HG02623 (cell line): ENCODE results near the gene TSHZ2.
A peak's percentile ranks its signal among the peaks of the same experiment; 100 is the strongest.

Source experiments
- ATAC-seq: cut with Tn5 transposase; IDR thresholded peaks from one replicate; pipeline ENCODE4 v1.9.1; 2021; ENCODE audit warnings: moderate library complexity; ENCODE audit not compliant: unreplicated experiment

The TSHZ2 gene

DNA sequence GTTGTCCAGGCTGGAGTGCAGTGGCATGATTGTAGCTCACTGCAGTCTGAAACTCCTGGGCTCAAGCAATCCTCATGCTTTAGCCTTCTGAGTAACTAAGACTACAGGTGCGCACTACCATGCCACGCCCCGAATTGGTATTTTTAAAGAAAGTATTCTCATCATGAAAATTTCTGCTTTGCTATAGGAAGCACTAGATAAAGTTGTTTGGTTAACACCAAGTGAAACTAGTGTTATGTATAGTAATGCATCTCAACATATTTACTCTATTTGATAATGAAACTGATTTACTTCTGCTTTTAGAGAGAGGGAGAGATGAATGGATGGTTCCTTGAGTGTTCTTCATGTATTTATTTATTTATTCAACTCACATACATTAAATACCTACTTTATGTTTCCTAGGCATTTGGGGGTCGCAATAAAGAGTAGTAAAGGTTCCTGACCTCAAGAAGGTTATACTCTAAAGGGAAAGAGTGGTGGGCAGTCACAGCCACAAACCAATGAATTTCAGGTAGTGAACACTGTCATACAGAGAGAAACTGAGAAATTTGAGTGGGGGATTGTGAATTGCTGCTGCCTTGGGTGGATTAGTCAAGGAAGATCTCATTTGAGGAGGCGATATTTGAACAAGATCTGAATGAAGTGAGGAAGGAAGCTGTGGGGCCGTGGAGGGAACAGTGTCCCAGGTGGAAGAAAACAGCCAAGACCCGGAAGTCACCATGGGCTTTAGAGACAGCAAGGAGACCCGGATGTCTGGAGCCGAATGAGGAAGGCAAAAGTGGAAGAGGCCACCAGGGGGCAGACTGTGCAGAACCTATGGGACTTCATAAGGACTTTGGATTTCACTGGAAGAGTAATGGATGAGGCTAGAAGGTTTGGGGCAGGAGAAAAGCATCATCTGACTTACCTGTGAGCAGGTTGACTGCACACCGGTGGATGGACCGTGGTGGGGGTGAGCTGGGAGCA lies 185.6 kb downstream of the TSHZ2 start:
- ATAC-seq, result peak; percentile 75

DNA sequence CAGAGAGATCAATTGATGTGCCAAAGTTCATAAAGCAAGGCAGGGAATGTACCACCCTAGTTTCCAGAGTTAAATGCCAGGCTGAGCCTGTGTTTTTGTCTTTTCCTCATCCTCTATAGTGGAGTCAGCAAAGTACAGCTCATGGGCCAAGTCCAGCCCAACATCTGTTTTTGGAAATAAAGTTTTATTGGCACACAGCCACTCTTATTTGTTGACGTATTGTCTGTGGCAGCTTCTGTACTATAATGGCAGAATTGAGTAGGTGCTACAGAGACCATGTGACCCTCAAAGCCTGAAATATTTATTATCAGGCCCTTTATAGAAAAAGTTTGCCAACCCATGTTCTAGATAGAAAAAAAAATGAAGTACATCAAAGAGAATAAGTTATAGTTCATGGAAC lies 187.0 kb downstream of the TSHZ2 start:
- no peak for ATAC-seq

DNA sequence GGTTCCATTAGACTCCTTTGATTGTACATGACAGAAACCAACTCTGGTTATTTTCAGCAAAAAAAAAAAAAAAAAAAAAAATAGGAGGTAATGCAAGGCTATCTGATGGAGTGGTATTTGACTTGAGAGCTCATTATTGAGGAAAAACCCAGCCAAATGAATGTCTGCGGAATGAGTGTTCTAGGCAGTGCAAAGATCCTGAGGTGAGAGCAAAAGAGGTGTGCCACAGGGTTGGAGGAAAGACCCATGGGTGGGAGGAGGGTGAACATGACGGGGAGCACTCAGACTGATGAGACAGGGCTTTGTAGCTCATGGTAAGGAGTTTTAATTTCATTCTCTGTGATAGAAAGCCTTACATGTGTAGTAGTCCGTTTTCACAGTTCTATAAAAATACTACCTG lies 188.9 kb downstream of the TSHZ2 start:
- ATAC-seq, result no peak

DNA sequence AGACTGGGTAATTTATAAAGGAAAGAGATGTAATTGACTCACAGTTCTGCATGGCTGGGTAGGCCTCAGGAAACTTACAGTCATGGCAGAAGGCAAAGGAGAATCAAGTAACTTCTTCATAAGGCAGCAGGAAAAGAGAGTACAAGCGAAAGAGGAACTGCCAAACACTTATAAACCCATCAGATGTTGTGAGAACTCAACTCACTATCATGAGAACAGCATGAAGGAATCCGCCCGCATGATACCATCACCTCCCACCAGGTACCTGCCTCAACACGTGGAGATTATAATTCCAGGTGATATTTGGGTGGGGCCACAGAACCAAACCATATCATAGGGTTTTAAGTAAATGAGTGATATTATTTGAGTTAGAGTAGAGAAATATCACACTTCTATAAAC lies 189.3 kb downstream of the TSHZ2 start:
- ATAC-seq, result no peak

DNA sequence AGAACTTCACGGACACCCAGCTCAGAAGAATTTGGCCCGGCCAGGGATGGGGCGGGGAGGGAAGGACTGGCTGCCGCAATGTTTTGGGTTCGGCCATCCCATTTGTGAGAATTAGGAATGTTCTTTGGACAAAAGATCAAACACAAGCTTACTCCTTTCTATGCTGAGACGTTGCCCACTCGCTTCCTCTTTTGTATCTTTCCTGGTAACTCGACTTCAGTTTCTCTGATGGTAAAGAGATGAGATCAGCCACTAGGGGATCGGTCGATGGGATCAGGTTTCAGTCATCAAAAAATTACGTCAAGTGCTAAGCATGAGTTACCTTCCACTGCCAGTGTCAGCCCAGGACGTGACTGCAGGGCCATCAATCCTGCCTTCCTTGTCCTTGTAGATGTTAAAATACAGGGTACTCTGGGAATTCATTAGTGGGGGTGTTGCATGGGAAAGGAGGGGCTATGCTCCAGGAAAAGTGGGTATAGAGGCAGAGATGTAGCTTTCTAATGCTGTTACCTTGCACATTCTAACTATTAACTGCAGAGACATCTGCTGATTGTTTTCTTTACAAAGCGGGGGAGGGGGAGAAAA lies 190.2 kb downstream of the TSHZ2 start:
- ATAC-seq, result no peak

DNA sequence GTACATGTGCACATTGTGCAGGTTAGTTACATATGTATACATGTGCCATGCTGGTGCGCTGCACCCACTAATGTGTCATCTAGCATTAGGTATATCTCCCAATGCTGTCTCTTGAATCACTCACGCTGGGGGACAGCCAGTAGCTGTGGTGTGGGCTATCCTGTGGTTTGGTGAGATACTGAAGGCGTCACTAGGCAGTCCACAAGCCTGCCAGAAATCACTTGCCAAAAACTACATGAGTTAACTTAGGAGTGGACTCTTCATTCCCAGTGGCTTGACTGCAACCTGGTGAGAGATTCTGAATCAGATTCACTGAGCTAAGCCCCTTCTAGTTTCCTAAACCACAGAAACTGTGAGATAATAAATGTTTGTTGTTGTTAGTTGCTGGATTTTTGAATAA lies 191.3 kb downstream of the TSHZ2 start:
- no peak for ATAC-seq

DNA sequence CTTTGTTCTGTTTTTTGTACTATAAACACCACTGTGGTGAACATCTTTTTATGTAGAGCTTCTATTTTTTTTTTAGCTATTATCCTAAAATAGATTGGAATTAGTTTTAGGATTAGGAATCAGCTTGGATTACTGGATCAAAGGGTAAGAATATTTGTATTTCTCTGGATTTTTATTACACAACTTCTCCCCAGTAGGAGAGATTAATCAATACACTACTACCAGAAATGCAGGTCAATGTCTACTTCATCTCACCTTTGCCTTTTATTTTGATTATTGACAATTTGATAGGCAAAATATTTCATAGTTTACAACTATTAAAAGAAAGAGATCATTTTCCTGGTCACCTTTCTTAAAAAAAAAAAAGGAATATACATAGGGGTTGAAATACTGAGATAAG lies 191.9 kb downstream of the TSHZ2 start:
- no peak for ATAC-seq

DNA sequence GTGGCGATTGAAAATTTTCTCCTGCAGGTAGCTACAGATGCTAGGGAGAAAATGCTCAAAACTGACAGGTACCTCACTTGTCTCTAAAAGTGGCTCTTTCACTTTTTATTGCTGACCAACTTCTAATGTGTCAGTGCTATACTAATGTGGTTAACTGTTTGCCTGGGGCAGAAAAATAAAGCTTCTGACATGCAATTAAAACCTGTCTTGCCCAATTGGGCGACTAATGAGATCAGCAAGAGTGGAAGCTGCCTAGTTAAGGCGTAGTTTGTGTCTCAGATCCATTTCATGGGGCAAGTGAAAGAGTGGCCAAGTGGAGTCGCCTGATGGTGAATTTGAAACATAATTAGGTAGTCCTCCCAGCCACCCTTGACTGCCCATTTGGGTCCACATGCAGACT lies 193.3 kb downstream of the TSHZ2 start:
- no peak for ATAC-seq

DNA sequence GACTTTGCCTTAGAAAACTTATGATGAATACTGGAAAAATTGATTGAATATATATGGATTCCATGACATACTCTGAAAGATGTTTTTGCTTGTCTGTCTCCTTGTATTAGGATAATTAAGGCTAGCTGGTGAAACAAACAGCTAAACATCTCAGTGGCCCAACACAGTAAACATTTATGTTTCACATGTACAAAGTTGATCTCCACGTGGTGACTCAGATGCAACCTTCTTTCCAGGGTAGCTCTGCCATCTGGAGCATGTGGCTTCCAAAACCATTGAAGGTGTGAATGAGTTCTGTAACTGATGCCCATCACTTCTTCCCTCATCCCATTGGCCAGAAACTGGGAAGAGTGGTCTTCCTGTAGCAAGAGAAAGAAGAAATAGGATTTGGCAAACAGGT lies 196.3 kb downstream of the TSHZ2 start:
- no peak for ATAC-seq

DNA sequence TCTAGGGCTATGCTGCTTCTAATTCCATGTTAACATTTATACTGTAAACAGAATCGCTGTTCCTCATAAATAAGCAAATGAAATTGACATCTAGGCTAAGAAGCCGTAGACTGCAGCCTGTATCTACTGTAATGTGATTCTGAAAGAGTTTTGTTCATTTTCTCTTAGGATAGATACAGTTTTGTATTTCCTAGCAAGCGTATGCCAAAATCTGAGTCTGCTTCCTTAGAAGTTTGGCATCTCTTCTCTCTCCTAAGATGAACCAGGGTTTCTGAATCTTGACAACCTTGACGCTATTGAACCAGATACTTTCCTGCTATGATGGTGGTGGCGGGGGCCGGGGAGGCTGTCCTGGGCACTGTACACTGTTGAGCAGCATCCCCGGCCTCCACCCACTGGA lies 198.0 kb downstream of the TSHZ2 start:
- no peak for ATAC-seq

DNA sequence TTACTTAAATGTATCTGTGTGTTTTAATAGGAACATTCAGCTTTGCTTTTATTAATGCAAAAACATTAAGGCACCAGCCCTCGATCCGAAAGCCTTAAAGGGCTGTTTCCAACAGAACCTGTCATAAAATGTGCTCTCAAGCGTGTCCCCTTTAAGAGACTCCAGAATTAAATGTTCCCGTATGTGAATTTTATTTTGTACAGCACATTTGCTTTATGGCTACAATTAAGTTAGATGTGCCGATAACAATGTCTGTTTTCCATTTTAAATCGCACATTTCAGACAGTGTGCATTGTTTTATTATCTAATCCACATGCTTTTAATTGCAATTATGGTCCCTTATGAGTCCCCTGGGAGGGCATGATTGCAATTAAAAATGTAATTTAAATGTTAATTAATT lies 198.9 kb downstream of the TSHZ2 start:
- ATAC-seq, result no peak

DNA sequence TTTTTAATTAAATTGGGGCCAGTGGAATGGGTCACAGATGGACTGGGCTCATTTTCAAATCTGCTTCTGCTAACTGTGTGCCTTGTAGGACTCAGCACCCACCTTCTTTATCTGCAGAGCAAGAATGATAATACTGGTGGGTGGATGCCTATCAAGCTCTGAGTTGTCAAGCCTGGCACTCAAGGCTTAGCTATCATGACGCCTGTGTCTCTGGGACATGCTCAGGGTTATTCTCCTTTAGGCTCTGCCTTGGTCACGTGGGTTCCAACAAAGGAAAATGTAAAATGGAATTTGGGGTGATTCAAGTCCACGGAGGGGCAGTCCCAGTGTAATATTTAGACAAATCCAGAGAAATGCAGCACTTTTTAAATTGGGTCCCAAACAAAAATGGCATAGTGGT lies 202.3 kb downstream of the TSHZ2 start:
- no peak for ATAC-seq

DNA sequence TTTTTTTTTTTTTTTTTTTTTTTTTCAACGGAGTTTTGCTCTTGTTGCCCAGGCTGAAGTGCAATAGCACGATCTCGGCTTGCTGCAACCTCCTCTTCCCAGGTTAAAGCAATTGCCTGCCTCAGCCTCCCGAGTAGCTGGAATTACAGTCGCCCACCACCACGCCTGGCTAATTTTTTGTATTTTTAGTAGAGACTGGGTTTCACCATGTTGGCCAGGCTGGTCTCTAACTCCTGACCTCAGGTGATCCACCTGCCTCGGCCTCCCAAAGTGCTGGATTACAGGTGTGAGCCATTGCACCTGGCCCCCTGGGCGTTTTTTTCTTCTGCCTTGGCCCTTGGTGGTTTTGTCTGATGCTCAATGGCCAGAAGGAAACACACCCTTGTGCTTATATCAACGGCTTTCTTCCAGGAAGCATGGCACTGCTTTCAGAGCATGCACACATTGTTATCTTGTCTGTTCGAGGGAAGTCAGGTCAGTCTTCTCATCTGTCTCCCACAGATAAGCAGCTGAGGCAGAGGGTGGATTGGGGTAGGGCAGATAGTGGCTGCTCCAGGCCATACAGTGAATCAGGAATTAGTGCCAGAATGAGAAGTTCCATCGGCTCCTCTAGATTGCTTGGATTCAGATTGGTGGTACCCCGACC lies 203.1 kb downstream of the TSHZ2 start:
- no peak for ATAC-seq

DNA sequence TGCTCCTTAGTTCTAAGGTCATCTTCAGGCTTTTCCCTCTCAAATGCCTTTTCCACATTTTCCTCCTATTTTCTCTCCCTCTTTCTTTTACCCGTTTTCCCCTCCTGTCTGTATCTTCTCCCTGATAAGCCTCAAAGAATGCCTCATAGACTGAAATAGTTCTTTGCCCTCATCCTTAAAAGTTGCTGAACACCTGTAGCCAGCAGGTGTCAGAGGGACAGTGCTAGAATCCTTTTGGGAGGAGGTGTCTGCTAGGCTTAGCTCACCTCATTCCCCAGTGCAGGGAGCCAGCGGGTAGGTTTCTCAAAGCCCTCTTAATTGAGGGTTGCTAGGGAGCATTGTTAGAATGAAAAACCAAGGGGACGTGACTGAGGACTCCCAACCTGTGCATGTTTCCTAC lies 204.0 kb downstream of the TSHZ2 start:
- ATAC-seq, result no peak

DNA sequence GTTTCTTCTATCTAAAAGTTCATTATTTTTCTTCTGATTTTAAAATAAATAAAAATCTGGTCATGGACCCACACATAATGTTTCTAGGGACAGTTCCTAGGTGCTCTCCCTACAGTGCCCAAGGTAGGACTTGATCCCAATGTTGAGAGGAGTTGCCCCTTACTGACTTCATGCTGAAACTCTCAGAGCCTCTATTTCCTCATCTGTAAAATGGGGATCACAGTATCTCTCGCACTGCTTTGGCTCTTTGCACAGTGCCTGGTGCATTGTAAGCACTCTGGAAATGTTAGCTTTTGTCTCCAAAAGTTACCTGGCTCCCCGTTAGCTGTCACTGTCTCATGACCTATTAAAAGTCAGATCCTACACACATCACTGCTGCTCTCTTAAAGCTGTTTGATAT lies 205.5 kb downstream of the TSHZ2 start:
- ATAC-seq, result no peak

DNA sequence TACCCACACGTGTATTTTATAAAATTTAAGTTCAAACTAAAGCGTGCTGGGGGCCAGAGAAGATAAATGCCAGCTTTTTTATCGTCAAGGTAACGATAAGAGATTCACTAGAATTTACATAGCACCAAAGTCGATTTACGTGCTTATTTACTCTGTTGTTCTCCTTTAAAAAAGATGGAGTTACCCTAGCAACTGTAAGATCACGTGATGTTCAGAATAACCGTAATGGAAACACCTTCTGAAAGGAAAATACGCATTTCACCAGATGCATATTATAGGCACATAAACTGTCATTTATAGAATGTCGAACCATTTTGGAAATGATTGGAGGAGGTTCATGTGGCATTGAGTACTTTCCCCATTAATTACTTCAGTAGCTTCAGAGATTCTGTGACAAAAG lies 207.6 kb downstream of the TSHZ2 start:
- ATAC-seq, result no peak

DNA sequence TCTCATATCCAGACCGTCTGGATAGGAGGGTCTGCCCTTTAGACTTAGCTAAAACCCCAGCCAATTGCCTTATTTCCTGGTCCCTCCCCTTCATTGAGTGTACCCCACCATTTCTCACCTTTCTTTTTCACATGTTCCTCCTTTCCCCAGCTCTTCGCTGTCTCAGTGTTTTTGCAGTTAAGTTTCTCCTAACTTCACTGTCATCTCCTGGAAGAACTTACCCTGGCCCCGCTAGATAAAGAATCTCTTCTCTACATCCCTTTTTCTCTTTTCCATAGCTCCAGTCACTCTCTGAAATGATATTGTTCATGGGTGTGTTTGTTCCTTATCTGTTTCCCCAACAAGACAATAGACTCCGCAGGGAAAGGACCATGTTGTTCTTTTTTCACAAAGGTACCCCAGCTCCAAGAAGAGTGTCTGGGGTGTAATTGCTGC lies 208.8 kb downstream of the TSHZ2 start:
- ATAC-seq, result no peak

DNA sequence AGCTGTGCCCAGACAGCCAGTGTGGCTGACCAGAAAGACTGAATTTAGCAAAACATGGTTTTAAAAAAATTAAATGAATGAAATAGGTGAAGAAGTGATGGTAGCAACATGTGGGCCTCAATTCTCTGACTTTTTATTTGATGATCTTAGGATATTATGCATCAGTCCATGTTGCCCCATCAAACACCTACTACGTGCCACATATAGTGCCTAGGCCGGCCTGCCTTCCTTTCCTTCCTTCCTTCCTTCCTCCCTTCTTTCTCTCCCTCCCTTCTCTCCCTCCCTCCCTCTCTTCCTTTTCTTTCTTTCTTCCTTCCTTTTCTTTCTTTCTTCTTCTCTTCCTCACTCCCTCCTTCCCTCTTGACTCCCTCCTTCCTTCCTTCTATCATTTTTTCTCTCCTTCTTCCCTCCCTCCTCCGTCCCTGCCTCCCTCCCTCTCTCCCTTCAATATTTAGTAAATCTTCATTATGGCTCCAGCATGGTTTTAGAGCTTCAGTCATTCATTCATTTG lies 209.8 kb downstream of the TSHZ2 start:
- ATAC-seq, result no peak

DNA sequence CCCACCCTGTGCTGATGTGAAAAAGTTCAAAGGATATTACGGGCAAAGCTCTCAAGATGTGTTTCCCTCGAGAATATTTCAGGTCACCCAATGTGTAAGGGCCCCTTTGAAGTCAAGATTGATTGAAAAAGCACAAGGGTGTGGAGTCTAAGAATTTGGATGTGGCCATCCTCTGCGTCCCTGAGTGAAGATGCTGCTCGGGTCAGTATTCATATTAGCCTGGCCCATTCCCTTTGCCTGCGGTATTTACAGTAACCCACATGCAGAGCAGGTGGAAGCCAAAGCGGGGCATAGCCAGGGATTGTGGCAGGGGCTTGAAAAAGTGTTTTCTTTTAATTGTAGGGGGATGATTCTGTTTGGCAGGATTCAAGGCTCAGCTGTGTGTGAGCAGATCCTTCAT lies 211.0 kb downstream of the TSHZ2 start:
- no peak for ATAC-seq

DNA sequence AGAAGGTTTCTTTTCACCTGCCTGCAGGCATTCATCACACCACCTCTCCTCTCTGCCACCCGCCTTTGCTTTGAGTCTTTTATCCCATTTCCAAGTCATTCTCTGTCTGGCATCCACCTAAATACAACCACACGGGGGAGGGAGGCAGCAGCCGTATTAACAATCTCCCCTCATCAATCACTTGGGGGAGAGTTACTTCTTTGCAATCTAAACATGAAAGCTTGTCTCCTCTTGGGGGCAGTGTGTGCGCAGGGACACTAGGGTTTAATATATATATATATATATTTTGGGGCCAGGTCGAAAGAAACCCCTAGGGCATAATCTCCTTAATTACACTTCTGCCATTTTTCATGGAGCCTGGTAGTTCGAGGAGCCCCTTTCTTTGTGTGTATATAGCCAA lies 214.5 kb downstream of the TSHZ2 start:
- ATAC-seq, result no peak

DNA sequence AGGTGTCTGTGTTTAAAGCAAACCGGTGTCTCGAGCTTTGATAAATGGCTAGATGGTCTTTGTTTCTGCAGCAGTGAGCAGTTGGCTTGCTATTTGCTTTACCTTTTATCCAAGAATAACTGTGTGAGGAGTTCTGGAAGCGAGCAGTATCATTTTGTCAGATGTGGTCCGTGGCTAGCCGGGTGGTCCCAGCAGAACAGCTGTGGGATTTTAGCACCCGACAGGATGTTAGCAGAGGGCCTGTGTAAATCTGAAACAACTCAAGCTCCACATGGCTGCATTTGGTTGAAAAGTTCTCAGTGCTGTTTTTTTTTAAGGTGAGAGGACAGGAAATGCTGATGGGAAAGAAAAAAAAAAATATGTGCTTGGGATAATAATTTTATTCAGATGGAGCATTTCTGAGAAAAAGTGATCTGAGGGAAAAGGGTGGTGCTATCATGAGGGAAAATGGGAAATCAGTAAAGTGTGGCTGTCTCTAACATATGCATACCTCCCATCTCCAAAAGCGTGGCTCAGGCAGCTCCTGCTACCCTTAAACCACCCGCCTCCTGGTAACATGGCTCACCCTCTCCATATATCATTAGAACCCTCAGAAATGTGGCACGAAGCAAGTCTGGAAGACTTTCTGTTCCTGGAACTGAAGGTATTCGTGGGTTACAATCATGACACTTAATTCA lies 215.4 kb downstream of the TSHZ2 start:
- ATAC-seq, result no peak
